Measurements from ENCODE around the gene ZMAT5. TPM values are rescaled to one million over a fixed set of nuclear protein-coding genes. Genes with fewer than 3 reads are reported as not detected.

ZMAT5 gene, protein sequence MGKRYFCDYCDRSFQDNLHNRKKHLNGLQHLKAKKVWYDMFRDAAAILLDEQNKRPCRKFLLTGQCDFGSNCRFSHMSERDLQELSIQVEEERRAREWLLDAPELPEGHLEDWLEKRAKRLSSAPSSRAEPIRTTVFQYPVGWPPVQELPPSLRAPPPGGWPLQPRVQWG
- 10 to 100 TPM; 19.0 to 21.8 TPM for total RNA-seq

- Mint-ChIP-seq H3K4me1 (ENCODE audit: low read depth) (peaks cover 42% of the 10 kb centered on the region), H3K9me3 (ENCODE audit: insufficient read depth) (no peaks in the 10 kb centered on the region), H3K4me3 (peak within 1 kb of the TSS; percentile 93), H3K27me3 (ENCODE audit: low read depth) (no peaks in the 10 kb centered on the region), H3K27ac (peak within 1 kb of the TSS; percentile 92), H3K36me3 (ENCODE audit: low read depth) (peaks cover 28% of the 10 kb centered on the region)
- ChIA-PET CTCF (interaction anchor here (0.9 to 1.2 kb wide), 3 partner anchors 131 to 238 kb away, joined by 3 to 5 read pairs (median 5); no protein-coding TSS in a partner anchor), POLR2A (interaction anchor here (1.0 to 1.7 kb wide), 5 partner anchors 15 to 117 kb away, joined by 3 to 8 read pairs (median 4); partner anchors contain the start of genes ASCC2 and MTMR3)
- DNase-seq, result peak; percentile 97
- peak; percentile 96 for ATAC-seq
These were observed at the start of gene ZMAT5 for GRCh38 chr22:29766632-29767170. Gene ZMAT5, minus strand, starts transcription at chr22:29767007. Its CDS starts 18,463 bp downstream, at chr22:29748544.

DNA sequence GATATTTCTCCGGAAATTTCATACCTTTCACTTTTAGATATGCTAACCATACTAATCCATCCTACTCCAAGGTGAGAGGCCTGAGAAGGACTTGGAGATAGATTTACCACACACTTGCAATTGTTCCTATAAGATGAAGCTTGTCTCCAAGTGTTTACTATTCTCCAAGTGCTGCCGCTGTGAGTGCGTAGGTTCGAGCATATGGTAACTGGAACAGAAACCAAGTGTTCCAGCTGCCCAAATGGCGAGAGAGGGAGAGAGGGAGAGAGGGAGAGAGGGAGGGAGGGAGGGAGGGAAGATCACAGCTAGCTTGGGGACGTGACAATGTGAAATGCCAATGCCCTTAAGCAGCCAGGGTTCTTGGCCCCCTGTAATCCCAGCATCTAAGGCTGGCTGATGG lies 49.7 kb upstream of the ZMAT5 start:
- no peak for ATAC-seq
- no peak overlapping the region for H3K4me3 Mint-ChIP-seq
- no peaks in the 10 kb centered on the region for H3K9me3 Mint-ChIP-seq (ENCODE audit: insufficient read depth)
- no peak overlapping the region for H3K27ac Mint-ChIP-seq
- no peak for DNase-seq
- H3K27me3 Mint-ChIP-seq (ENCODE audit: low read depth), result no peaks in the 10 kb centered on the region
- ChIA-PET CTCF (interaction anchor here (1.6 kb wide), 1 partner anchor 189 kb away, joined by 5 read pairs; no protein-coding TSS in a partner anchor), POLR2A (no interaction called here)
- peaks cover 6% of the 10 kb centered on the region for H3K4me1 Mint-ChIP-seq (ENCODE audit: low read depth)
- H3K36me3 Mint-ChIP-seq (ENCODE audit: low read depth), result peaks cover 68% of the 10 kb centered on the region

- Mint-ChIP-seq H3K4me1 (ENCODE audit: low read depth) (peaks cover 2% of the 10 kb centered on the region), H3K4me3 (no peak overlapping the region), H3K27ac (peak overlapping the region; percentile 3), H3K36me3 (ENCODE audit: low read depth) (peaks cover 66% of the 10 kb centered on the region), H3K27me3 (ENCODE audit: low read depth) (no peaks in the 10 kb centered on the region), H3K9me3 (ENCODE audit: insufficient read depth) (no peaks in the 10 kb centered on the region)
- DNase-seq (no peak), ATAC-seq (no peak)
- ChIA-PET POLR2A (no interaction called here), CTCF (interaction anchor here (1.6 kb wide), 1 partner anchor 189 kb away, joined by 5 read pairs; no protein-coding TSS in a partner anchor)
These were observed 49.3 kb upstream of the ZMAT5 start for GRCh38 chr22:29816128-29816527.

- Mint-ChIP-seq H3K27me3 (ENCODE audit: low read depth) (no peaks in the 10 kb centered on the region), H3K4me1 (ENCODE audit: low read depth) (no peaks in the 10 kb centered on the region), H3K36me3 (ENCODE audit: low read depth) (peaks cover 66% of the 10 kb centered on the region), H3K4me3 (no peak overlapping the region), H3K9me3 (ENCODE audit: insufficient read depth) (no peaks in the 10 kb centered on the region), H3K27ac (peak overlapping the region; percentile 3)
- DNase-seq (no peak), ATAC-seq (no peak)
- POLR2A ChIA-PET, result no interaction called here
- CTCF ChIA-PET, result interaction anchor here (1.6 kb wide), 1 partner anchor 126 kb away, joined by 3 read pairs; no protein-coding TSS in a partner anchor
These were observed 48.8 kb upstream of the ZMAT5 start for GRCh38 chr22:29815580-29815979.

GRCh38 chr22:29814003-29814402 lies 47.2 kb upstream of the ZMAT5 start:
- POLR2A ChIA-PET, result no interaction called here
- Mint-ChIP-seq H3K4me3 (no peak overlapping the region), H3K9me3 (ENCODE audit: insufficient read depth) (no peaks in the 10 kb centered on the region), H3K4me1 (ENCODE audit: low read depth) (no peaks in the 10 kb centered on the region), H3K36me3 (ENCODE audit: low read depth) (peaks cover 68% of the 10 kb centered on the region), H3K27ac (no peak overlapping the region), H3K27me3 (ENCODE audit: low read depth) (no peaks in the 10 kb centered on the region)
- ATAC-seq (no peak), DNase-seq (no peak)
- CTCF ChIA-PET, result interaction anchor here (0.5 to 1.6 kb wide), 3 partner anchors 125 to 233 kb away, joined by 3 to 4 read pairs (median 3); no protein-coding TSS in a partner anchor

DNA sequence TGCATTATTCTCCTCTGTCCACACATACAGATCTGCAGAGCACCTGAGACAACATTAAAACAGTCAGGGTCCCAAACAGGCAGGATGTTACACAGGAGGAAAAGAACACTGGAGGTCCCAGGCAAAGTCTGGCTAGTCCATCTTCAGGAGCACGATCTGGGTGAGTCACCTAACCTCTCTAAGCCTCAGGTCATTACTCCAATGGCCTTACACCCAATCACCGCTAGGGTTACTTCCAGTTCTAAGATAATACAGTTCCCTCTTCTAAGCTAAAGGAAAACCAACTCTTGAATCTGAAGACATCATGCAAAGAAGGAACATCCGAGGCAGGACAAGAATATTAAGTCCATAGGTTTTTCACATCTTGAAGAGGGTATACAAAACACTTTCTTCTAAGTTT lies 46.8 kb upstream of the ZMAT5 start:
- ChIA-PET POLR2A (no interaction called here), CTCF (interaction anchor here (0.5 to 0.9 kb wide), 2 partner anchors 192 to 234 kb away, joined by 3 to 4 read pairs; no protein-coding TSS in a partner anchor)
- no peak overlapping the region for H3K4me3 Mint-ChIP-seq
- H3K4me1 Mint-ChIP-seq (ENCODE audit: low read depth), result no peaks in the 10 kb centered on the region
- no peak overlapping the region for H3K27ac Mint-ChIP-seq
- no peaks in the 10 kb centered on the region for H3K27me3 Mint-ChIP-seq (ENCODE audit: low read depth)
- ATAC-seq (no peak), DNase-seq (no peak)
- H3K9me3 Mint-ChIP-seq (ENCODE audit: insufficient read depth), result no peaks in the 10 kb centered on the region
- H3K36me3 Mint-ChIP-seq (ENCODE audit: low read depth), result peaks cover 65% of the 10 kb centered on the region

DNA sequence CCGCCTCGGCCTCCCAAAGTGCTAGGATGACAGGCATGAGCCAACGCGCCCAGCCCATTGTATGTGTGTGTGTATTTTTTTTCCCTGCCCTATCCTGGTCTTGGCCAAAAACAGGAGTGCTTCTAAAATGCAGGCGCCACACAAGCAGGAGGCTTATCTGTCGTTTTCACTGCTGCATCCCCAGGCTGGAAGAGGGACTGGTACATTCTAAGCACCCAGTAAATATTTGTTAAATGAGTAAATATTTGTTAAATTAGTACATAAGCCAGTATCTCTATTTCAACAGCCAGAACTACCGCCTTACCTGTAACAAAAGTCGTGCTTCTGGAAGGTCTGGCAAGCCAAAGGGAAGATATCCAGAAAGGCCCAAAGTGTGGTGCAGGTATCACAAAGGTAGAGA lies 46.3 kb upstream of the ZMAT5 start:
- ChIA-PET CTCF (no interaction called here), POLR2A (no interaction called here)
- H3K4me3 Mint-ChIP-seq, result no peak overlapping the region
- no peaks in the 10 kb centered on the region for H3K4me1 Mint-ChIP-seq (ENCODE audit: low read depth)
- no peak for ATAC-seq
- H3K27ac Mint-ChIP-seq, result no peak overlapping the region
- no peaks in the 10 kb centered on the region for H3K27me3 Mint-ChIP-seq (ENCODE audit: low read depth)
- H3K36me3 Mint-ChIP-seq (ENCODE audit: low read depth), result peaks cover 66% of the 10 kb centered on the region
- DNase-seq, result no peak
- H3K9me3 Mint-ChIP-seq (ENCODE audit: insufficient read depth), result no peaks in the 10 kb centered on the region

DNA sequence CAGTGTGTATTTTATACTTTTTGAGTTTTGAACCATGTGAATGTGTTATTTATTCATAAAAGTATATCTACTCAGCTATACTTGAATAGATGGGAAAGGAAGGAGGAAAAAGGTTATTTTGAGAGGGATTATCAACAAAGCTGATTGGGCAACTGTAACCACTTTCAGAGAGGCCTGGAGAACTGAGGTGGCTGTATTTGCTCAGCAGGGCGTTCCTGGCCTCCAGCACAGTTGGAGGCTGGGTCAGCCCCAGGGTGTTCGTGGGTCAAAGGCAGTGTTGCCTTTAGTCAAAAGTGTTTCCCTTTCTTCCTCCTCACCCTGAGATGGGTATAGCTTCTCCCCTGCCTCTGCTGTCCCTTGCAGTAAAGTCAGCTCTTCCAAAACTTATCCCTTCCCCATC lies 44.6 kb upstream of the ZMAT5 start:
- no peaks in the 10 kb centered on the region for H3K4me1 Mint-ChIP-seq (ENCODE audit: low read depth)
- ATAC-seq (no peak), DNase-seq (no peak)
- ChIA-PET CTCF (interaction anchor here (0.7 to 1.4 kb wide), 2 partner anchors 10 to 16 kb away, joined by 3 read pairs; no protein-coding TSS in a partner anchor), POLR2A (no interaction called here)
- H3K36me3 Mint-ChIP-seq (ENCODE audit: low read depth), result peaks cover 66% of the 10 kb centered on the region
- H3K27me3 Mint-ChIP-seq (ENCODE audit: low read depth), result no peaks in the 10 kb centered on the region
- no peak overlapping the region for H3K27ac Mint-ChIP-seq
- no peak overlapping the region for H3K4me3 Mint-ChIP-seq
- no peaks in the 10 kb centered on the region for H3K9me3 Mint-ChIP-seq (ENCODE audit: insufficient read depth)

DNA sequence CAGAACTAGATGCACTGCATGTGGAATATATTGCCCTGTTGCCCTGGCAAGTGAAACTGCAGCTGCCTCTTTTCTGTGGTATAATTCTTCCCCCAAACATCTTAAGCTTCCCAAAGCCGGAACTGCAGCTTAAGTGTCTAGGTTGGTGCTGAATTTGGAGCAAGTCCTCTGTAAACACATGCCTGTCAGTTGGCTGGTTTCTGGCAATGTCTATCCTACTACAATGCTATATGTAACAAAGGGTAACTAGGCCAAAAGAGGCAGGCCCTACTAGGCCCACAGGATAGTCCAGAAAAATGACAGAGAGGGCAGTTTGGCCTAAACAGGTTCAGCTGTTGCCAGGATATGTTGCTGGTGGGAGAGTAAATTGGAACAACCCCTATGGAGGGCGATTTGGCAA lies 43.4 kb upstream of the ZMAT5 start:
- Mint-ChIP-seq H3K4me3 (no peak overlapping the region), H3K27ac (no peak overlapping the region), H3K36me3 (ENCODE audit: low read depth) (peaks cover 68% of the 10 kb centered on the region), H3K9me3 (ENCODE audit: insufficient read depth) (no peaks in the 10 kb centered on the region), H3K4me1 (ENCODE audit: low read depth) (no peaks in the 10 kb centered on the region), H3K27me3 (ENCODE audit: low read depth) (no peaks in the 10 kb centered on the region)
- no peak for DNase-seq
- ATAC-seq, result no peak
- ChIA-PET POLR2A (no interaction called here), CTCF (no interaction called here)

DNA sequence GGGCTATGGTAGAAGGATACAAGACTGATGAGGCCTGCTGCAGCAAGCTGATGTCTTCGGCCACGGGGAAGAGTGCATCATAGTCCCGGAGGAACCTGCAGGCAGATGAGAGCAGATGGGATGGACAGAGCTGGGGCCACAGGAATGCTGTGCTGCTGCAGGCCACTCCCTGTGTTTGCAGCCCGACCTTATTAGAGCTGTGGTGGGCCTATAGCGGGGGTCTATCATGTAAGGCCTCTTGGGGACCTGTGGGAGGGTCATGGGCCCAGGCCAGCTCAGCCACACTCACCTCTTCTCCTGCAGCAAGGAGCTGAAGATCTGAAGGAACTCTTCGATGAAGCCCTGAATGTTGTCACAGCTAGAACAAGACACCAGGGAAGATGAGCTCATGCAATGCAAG lies 39.4 kb upstream of the ZMAT5 start:
- Mint-ChIP-seq H3K4me1 (ENCODE audit: low read depth) (no peaks in the 10 kb centered on the region), H3K27me3 (ENCODE audit: low read depth) (no peaks in the 10 kb centered on the region), H3K9me3 (ENCODE audit: insufficient read depth) (no peaks in the 10 kb centered on the region), H3K27ac (peak overlapping the region; percentile 32), H3K4me3 (no peak overlapping the region), H3K36me3 (ENCODE audit: low read depth) (peaks cover 64% of the 10 kb centered on the region)
- ChIA-PET POLR2A (no interaction called here), CTCF (interaction anchor here (0.7 to 0.8 kb wide), 2 partner anchors 11 to 282 kb away, joined by 3 read pairs; no protein-coding TSS in a partner anchor)
- no peak for DNase-seq
- no peak for ATAC-seq

- H3K4me3 Mint-ChIP-seq, result no peak overlapping the region
- DNase-seq (no peak), ATAC-seq (no peak)
- H3K27ac Mint-ChIP-seq, result no peak overlapping the region
- CTCF ChIA-PET, result no interaction called here
- POLR2A ChIA-PET, result interaction anchor here (0.6 kb wide), 1 partner anchor 163 kb away, joined by 3 read pairs; no protein-coding TSS in a partner anchor
- no peaks in the 10 kb centered on the region for H3K9me3 Mint-ChIP-seq (ENCODE audit: insufficient read depth)
- no peaks in the 10 kb centered on the region for H3K27me3 Mint-ChIP-seq (ENCODE audit: low read depth)
- peaks cover 67% of the 10 kb centered on the region for H3K36me3 Mint-ChIP-seq (ENCODE audit: low read depth)
- peaks cover under 1% of the 10 kb centered on the region for H3K4me1 Mint-ChIP-seq (ENCODE audit: low read depth)
These were observed 38.2 kb upstream of the ZMAT5 start for GRCh38 chr22:29804985-29805384.

- POLR2A ChIA-PET, result no interaction called here
- Mint-ChIP-seq H3K4me3 (no peak overlapping the region), H3K27ac (no peak overlapping the region), H3K36me3 (ENCODE audit: low read depth) (peaks cover 75% of the 10 kb centered on the region), H3K27me3 (ENCODE audit: low read depth) (no peaks in the 10 kb centered on the region), H3K9me3 (ENCODE audit: insufficient read depth) (no peaks in the 10 kb centered on the region), H3K4me1 (ENCODE audit: low read depth) (peaks cover 19% of the 10 kb centered on the region)
- no peak for ATAC-seq
- CTCF ChIA-PET, result no interaction called here
- no peak for DNase-seq
These were observed 36.4 kb upstream of the ZMAT5 start for GRCh38 chr22:29803190-29803589.

All from activated CD8-positive, alpha-beta T cell treated with anti-CD3 and anti-CD28 coated beads, Interleukin-2, amount 10 ng/mL, durations not matched to agents 7 days and 5 days (primary cell).